Cardiac muscle cell (in vitro differentiated cells and primary cell): Measurements from ENCODE around the gene ZNF839. TPM values are rescaled to one million over a fixed set of nuclear protein-coding genes. Genes with fewer than 3 reads are reported as not detected.

Experiments
- DNase-seq, 2 donors: peaks; one replicate each; pipeline versions ENCODE4 v3.0.0 to v3.0.0-alpha.2; 2010 to 2017; ENCODE audit warnings: low read depth in 1 of 2, low spot score in 1 of 2
- H3K27ac ChIP-seq: fragments of 200-600 bp; sonication (generic); 2 replicates; pipeline ENCODE4 v1.5.1; 2016
- H3K27me3 ChIP-seq: fragments of 200-600 bp; sonication (generic); 2 replicates; pipeline ENCODE4 v1.6.0; 2016; ENCODE audit warnings: control low read depth
- H3K36me3 ChIP-seq: fragments of 200-600 bp; sonication (generic); 2 replicates; pipeline ENCODE4 v1.5.1; 2016; ENCODE audit warnings: control low read depth
- H3K4me1 ChIP-seq: fragments of 200-600 bp; sonication (generic); 2 replicates; pipeline ENCODE4 v1.8.1; 2017; ENCODE audit warnings: low read depth, mild to moderate bottlenecking, mixed run types
- H3K4me3 ChIP-seq: fragments of 200-600 bp; sonication (generic); 2 replicates; pipeline ENCODE4 v1.5.1; 2016; ENCODE audit warnings: mild to moderate bottlenecking
- H3K9me3 ChIP-seq: fragments of 200-600 bp; sonication (generic); 2 replicates; pipeline ENCODE4 v1.5.1; 2017; ENCODE audit warnings: low read depth, mild to moderate bottlenecking, control low read depth
- polyA plus RNA-seq: library from polyadenylated mRNA; unstranded; fragments of >200 nt; fragmentation: Nextera tagmentation; extraction: Ambion mirVana; gene quantifications from 2 replicates; pipeline ENCODE4 v1.2.1, GENCODE V29; 2016
- total RNA-seq: library from RNA; depleted of rRNA; stranded (reverse); fragments of >200 nt; gene quantifications from 2 replicates; pipeline ENCODE4 v1.2.3, GENCODE V29; 2016
- TF ChIP-seq, protein P1 (sequence below): IDR thresholded peaks from 2 replicates; pipeline ENCODE4 v1.5.1; 2012; ENCODE audit warnings: low read depth, mild to moderate bottlenecking, low read length

ZNF839 gene
- total and polyA plus RNA-seq, 2 experiments from 2014 or later = 16.1 to 16.9 TPM

DNA sequence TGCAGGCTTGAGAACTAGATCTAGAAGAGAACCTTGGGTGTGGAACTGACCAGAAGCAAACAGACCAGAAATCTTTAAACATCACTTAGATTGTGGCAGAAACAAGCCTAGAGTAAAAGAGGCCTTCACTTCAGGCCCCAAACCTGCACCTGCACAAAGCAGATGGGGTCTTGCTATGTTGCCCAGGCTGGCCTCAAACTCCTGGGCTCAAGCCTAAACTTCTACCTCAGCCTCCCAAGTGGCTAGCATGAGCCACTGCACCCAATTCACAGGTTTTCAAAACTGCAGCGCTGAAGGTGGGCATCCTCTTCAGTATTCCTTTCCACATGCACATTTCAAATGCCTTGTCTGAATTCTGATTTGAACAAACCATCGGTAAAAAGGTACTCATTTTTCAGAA, 34.4 kb upstream of the ZNF839 start:
- TF ChIP-seq, protein P1, sequence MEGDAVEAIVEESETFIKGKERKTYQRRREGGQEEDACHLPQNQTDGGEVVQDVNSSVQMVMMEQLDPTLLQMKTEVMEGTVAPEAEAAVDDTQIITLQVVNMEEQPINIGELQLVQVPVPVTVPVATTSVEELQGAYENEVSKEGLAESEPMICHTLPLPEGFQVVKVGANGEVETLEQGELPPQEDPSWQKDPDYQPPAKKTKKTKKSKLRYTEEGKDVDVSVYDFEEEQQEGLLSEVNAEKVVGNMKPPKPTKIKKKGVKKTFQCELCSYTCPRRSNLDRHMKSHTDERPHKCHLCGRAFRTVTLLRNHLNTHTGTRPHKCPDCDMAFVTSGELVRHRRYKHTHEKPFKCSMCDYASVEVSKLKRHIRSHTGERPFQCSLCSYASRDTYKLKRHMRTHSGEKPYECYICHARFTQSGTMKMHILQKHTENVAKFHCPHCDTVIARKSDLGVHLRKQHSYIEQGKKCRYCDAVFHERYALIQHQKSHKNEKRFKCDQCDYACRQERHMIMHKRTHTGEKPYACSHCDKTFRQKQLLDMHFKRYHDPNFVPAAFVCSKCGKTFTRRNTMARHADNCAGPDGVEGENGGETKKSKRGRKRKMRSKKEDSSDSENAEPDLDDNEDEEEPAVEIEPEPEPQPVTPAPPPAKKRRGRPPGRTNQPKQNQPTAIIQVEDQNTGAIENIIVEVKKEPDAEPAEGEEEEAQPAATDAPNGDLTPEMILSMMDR = no peak
- no peak overlapping the region for H3K27ac ChIP-seq
- H3K4me1 ChIP-seq = no peaks in the 10 kb centered on the region
- no peaks in the 10 kb centered on the region for H3K36me3 ChIP-seq
- H3K9me3 ChIP-seq = no peaks in the 10 kb centered on the region
- H3K27me3 ChIP-seq = no peaks in the 10 kb centered on the region
- no peak for DNase-seq
- no peak overlapping the region for H3K4me3 ChIP-seq

DNA sequence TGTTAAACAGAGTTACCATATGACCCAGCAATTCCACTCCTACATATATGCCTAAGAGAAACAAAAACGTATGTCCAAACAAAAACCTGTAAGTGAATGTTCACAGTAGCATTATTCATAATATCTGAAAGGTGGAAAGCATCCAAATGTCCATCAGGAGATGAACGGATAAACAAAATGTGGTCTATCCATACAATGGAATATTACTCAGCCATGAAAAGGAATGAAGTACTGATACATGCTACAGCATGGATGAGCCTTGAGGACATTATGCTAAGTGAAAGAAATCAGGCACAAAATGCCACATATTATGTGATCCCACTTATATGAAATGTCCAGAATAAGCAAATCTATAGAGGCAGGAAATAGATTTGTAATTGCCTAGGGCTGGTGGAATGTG, 31.4 kb upstream of the ZNF839 start:
- no peaks in the 10 kb centered on the region for H3K9me3 ChIP-seq
- H3K4me1 ChIP-seq = no peaks in the 10 kb centered on the region
- no peaks in the 10 kb centered on the region for H3K36me3 ChIP-seq
- no peak for DNase-seq
- TF ChIP-seq, protein P1 = no peak
- H3K27ac ChIP-seq = no peak overlapping the region
- no peaks in the 10 kb centered on the region for H3K27me3 ChIP-seq
- no peak overlapping the region for H3K4me3 ChIP-seq

DNA sequence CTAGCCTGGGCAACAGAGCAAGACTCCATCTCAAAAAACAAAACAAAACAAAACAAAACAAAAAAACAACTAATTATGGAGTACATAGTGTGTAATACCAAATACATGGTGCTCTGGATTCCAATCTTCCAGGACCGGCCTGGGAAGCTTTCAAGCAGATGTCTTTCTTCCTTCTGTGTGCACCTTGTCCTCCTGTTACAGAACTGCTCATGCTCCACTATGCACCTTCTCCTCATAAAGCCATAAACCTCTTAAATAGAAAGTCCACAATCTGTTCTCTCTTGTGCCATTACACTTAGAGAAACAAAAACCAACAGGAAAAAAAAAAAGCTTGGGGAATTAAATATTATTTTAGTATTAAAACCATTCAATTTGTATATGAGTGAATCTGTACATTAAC, 27.1 kb upstream of the ZNF839 start:
- Histone ChIP-seq H3K36me3 (no peaks in the 10 kb centered on the region), H3K9me3 (no peaks in the 10 kb centered on the region), H3K27ac (no peak overlapping the region), H3K4me3 (no peak overlapping the region), H3K27me3 (no peaks in the 10 kb centered on the region), H3K4me1 (no peaks in the 10 kb centered on the region)
- DNase-seq = no peak
- TF ChIP-seq, protein P1 = no peak

DNA sequence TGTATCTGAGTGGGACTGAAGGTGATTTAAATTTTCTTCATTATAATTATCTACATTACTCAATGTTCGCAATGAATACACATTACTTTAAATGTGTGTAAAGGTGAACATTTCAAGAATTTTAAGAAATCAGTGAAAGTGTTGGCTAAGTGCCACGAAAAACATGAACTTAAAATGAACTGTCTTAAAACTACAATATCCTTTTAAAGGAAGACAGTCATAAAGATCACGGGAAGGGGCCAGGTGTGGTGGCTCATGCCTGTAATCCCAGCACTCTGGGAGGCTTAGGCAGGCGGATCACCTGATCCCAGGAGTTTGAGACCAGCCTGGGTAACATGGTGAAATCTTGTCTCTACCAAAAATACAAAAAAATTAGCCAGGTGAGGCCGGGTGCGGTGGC, 25.8 kb upstream of the ZNF839 start:
- TF ChIP-seq, protein P1 = no peak
- no peaks in the 10 kb centered on the region for H3K36me3 ChIP-seq
- no peaks in the 10 kb centered on the region for H3K4me1 ChIP-seq
- H3K27me3 ChIP-seq = no peaks in the 10 kb centered on the region
- no peaks in the 10 kb centered on the region for H3K9me3 ChIP-seq
- peak in 1 of 2 donors; percentile 69 for DNase-seq
- no peak overlapping the region for H3K4me3 ChIP-seq
- no peak overlapping the region for H3K27ac ChIP-seq

DNA sequence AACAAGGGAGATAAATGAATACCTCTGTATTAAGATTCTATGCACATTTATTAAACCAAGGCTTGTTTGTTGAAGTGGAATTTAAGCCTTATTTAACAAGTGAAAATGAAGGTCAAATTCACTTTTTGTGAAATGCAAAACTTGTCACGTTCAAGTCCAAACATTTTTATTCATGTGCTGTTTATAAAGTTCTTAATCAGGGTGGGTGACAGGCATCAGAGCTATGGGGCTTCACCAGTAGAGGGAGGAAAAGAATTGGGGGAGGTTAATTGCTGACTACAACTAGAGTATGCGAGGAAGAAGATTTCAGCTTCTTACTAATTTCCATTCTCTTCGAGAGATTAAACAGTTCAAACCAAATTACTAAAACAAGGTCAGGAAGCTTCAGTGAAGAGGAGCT, 24.3 kb upstream of the ZNF839 start:
- peak in 1 of 2 donors; percentile 43 for DNase-seq
- Histone ChIP-seq H3K4me1 (no peaks in the 10 kb centered on the region), H3K9me3 (no peaks in the 10 kb centered on the region), H3K27me3 (no peaks in the 10 kb centered on the region), H3K27ac (no peak overlapping the region), H3K4me3 (no peak overlapping the region), H3K36me3 (no peaks in the 10 kb centered on the region)
- TF ChIP-seq, protein P1 = peak; percentile 51
